GM19239 (cell line): Measurements from ENCODE around the gene P2RX3.
"Not testable (repeated sequence)": the region's sequence is repeated elsewhere in the genome, so short reads cannot be mapped to it uniquely, and the experiment has no call there.

Experiments
- DNase-seq: peaks from one replicate; pipeline ENCODE4 v3.0.0; 2011; ENCODE audit warnings: low spot score; ENCODE audit not compliant: insufficient read length
- FAIRE-seq: peaks from 2 replicates; lab custom pipeline; 2011; peaks lifted over from hg19 to GRCh38; lab: Jason Lieb, UNC

Gene P2RX3

DNA sequence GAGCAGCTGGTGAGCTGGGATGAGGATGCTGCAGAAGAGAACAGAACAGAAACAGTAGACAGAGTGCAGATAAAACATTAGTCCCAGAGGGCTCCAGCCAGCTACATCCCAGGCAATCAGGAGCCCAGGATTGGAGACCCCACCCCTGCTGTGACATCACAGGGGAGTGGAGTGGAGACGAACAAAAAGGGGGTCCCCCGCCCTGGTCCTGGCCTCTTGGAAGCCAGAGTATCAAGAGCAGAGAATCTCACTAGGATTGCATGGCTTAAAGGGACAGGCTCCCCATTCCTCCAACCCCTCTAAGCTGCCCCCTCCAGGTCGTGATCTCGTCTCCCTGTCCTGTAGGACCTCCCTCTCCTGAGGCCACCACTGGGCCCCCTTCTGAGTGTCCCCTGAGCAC, at the start of gene P2RX3:
Gene P2RX3, plus strand, starts transcription at position 211 of the 400 bp plus-strand sequence. CDS start 199 bp downstream, outside the sequence.
- DNase-seq (no peak), FAIRE-seq (no peak)

- DNase-seq, result no peak
- FAIRE-seq, result no peak
These were observed 49.2 kb upstream of the P2RX3 start for GRCh38 chr11:57288771-57289579.

DNA sequence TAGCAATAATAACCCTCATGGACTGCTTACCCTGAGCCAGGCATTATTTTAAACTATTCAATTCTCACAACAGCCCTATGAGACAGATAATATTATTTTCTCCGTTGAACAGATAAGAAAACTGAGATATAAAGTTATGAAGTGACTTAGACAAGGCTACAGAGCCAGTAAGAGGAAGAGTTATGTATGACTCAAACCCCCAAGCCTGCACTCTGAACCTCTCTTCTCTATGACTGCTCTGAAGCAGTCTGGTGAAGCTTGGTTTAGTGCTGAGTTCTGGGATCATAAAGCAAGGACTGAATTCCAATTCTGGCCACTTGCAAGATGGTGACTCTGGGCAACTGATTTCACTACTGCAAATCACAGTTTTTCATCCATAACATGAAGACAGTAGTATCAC, 47.9 kb upstream of the P2RX3 start:
- no peak for DNase-seq
- FAIRE-seq, result no peak

GRCh38 chr11:57294225-57295131, 43.7 kb upstream of the P2RX3 start:
- FAIRE-seq, result no peak
- no peak for DNase-seq

DNA sequence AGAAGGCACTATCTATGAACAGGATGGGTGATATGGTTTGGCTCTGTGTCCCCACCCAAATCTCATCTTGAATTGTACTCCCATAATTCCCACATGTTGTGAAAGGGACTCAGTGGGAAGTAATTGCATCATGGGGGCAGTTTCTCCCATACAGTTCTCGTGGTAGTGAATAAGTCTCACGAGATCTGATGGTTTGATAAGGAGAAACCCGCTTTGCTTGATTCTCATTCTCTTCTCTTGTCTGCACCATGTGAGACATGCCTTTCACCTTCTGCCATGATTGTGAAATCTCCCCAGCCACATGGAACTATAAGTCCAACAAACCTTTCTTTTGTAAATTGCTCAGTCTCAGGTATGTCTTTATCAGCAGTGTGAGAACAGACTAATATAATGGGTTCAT, 41.9 kb upstream of the P2RX3 start:
- DNase-seq, FAIRE-seq: not testable (repeated sequence)

- FAIRE-seq, result no peak
These were observed 40.9 kb upstream of the P2RX3 start for GRCh38 chr11:57297221-57297620.

GRCh38 chr11:57299150-57299737, 38.9 kb upstream of the P2RX3 start:
- DNase-seq, result no peak
- no peak for FAIRE-seq

More at GRCh38 chr11:57297221-57297620, 40.9 kb upstream of the P2RX3 start:
- DNase-seq, result no peak

- no peak for FAIRE-seq
- DNase-seq, result no peak
These were observed 37.4 kb upstream of the P2RX3 start for GRCh38 chr11:57300785-57301184.

- DNase-seq, result no peak
- FAIRE-seq, result no peak
These were observed 36.3 kb upstream of the P2RX3 start for GRCh38 chr11:57301711-57302423.

- DNase-seq (no peak), FAIRE-seq (no peak)
These were observed 35.7 kb upstream of the P2RX3 start for GRCh38 chr11:57302489-57302888.

GRCh38 chr11:57303280-57303989, 34.7 kb upstream of the P2RX3 start:
- no peak for DNase-seq
- no peak for FAIRE-seq

- FAIRE-seq (no peak), DNase-seq (no peak)
These were observed 34.1 kb upstream of the P2RX3 start for GRCh38 chr11:57303990-57304579.

- no peak for FAIRE-seq
- DNase-seq, result no peak
These were observed 32.6 kb upstream of the P2RX3 start for GRCh38 chr11:57305523-57305922.

- no peak for DNase-seq
- no peak for FAIRE-seq
These were observed 31.8 kb upstream of the P2RX3 start for GRCh38 chr11:57306161-57306876.

GRCh38 chr11:57306940-57307565, 31.1 kb upstream of the P2RX3 start:
- FAIRE-seq, result no peak

GRCh38 chr11:57307666-57308270, 30.4 kb upstream of the P2RX3 start:
- DNase-seq, result no peak
- no peak for FAIRE-seq

More at GRCh38 chr11:57306940-57307565, 31.1 kb upstream of the P2RX3 start:
- DNase-seq, result no peak

DNA sequence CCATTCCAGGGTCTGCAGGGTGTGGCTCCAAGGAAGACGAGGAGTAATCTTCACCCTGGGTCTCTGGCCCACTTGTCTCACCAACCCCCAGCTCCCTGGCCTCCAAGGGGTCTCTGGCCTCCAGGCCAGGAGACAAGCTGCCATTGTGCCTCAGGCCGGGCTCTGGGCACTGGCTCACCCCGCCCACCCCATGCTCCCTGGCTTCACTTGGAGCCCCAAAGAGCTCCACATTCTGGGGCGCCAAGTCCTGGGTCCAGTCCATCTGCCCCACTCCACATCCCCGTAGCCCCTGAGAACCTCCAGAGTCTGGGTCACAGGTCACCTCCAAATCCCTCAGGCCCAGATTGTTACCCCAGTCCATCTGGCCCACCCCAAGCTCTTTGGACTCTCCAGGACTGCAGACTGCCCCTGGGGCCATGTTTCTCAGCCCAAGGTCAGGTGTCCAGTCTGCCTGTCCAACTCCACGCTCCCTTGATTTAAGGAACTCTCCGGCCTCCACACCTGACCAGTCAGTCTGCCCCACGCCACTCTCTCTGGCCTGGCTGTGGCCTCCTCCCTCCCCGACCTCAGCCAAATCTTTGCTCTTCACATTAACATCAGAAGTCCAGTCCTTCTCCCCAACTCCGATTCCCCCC, 29.6 kb upstream of the P2RX3 start:
- DNase-seq (no peak), FAIRE-seq (no peak)
